HG02943 (cell line): ENCODE measurements around the gene PLA2G2A.

Experiments
- ATAC-seq: cut with Tn5 transposase; IDR thresholded peaks from one replicate; pipeline ENCODE4 v1.9.1; 2021; ENCODE audit warnings: mild to moderate bottlenecking, low read depth, moderate library complexity; ENCODE audit not compliant: unreplicated experiment

Gene PLA2G2A

GRCh38 chr1:19974822-19975416 is 4.5 kb downstream of the PLA2G2A start:
- ATAC-seq, result no peak

- no peak for ATAC-seq
Measured at GRCh38 chr1:19973616-19974015, 5.8 kb downstream of the PLA2G2A start.

GRCh38 chr1:19971664-19972063 is 7.8 kb downstream of the PLA2G2A start:
- ATAC-seq, result no peak

GRCh38 chr1:19969898-19970660 is 9.3 kb downstream of the PLA2G2A start:
- ATAC-seq, result no peak

- ATAC-seq, result no peak
Measured at GRCh38 chr1:19967808-19968207, 11.6 kb downstream of the PLA2G2A start.

GRCh38 chr1:19964542-19964941 is 14.9 kb downstream of the PLA2G2A start:
- ATAC-seq, result no peak

GRCh38 chr1:19963636-19964035 is 15.8 kb downstream of the PLA2G2A start:
- ATAC-seq, result no peak

GRCh38 chr1:19960591-19960990 is 18.8 kb downstream of the PLA2G2A start:
- ATAC-seq, result no peak

- ATAC-seq, result no peak
Measured at GRCh38 chr1:19957779-19958178, 21.6 kb downstream of the PLA2G2A start.

- no peak for ATAC-seq
Measured at GRCh38 chr1:19955534-19956170, 23.8 kb downstream of the PLA2G2A start.

- ATAC-seq, result no peak
Measured at GRCh38 chr1:19954059-19954458, 25.4 kb downstream of the PLA2G2A start.

- no peak for ATAC-seq
Measured at GRCh38 chr1:19949016-19949415, 30.4 kb downstream of the PLA2G2A start.

GRCh38 chr1:19946971-19947370 is 32.4 kb downstream of the PLA2G2A start:
- no peak for ATAC-seq

- no peak for ATAC-seq
Measured at GRCh38 chr1:19946331-19946751, 33.1 kb downstream of the PLA2G2A start.

GRCh38 chr1:19945914-19946313 is 33.5 kb downstream of the PLA2G2A start:
- no peak for ATAC-seq

- no peak for ATAC-seq
Measured at GRCh38 chr1:19942657-19943056, 36.8 kb downstream of the PLA2G2A start.

- ATAC-seq, result no peak
Measured at GRCh38 chr1:19942088-19942487, 37.3 kb downstream of the PLA2G2A start.

- no peak for ATAC-seq
Measured at GRCh38 chr1:19941206-19941568, 38.2 kb downstream of the PLA2G2A start.

GRCh38 chr1:19940486-19941205 is 38.8 kb downstream of the PLA2G2A start:
- ATAC-seq, result no peak

GRCh38 chr1:19938472-19938871 is 40.9 kb downstream of the PLA2G2A start:
- no peak for ATAC-seq

- no peak for ATAC-seq
Measured at GRCh38 chr1:19936061-19936750, 43.2 kb downstream of the PLA2G2A start.
